Measurements from ENCODE around the gene DCPS. TPM values are rescaled to one million over a fixed set of nuclear protein-coding genes. Genes with fewer than 3 reads are reported as not detected.

DCPS gene
- total and polyA plus RNA-seq, 2 of the 4 experiments (the other 2 are of a cell fraction) = 19.7 to 34.8 TPM

DNA sequence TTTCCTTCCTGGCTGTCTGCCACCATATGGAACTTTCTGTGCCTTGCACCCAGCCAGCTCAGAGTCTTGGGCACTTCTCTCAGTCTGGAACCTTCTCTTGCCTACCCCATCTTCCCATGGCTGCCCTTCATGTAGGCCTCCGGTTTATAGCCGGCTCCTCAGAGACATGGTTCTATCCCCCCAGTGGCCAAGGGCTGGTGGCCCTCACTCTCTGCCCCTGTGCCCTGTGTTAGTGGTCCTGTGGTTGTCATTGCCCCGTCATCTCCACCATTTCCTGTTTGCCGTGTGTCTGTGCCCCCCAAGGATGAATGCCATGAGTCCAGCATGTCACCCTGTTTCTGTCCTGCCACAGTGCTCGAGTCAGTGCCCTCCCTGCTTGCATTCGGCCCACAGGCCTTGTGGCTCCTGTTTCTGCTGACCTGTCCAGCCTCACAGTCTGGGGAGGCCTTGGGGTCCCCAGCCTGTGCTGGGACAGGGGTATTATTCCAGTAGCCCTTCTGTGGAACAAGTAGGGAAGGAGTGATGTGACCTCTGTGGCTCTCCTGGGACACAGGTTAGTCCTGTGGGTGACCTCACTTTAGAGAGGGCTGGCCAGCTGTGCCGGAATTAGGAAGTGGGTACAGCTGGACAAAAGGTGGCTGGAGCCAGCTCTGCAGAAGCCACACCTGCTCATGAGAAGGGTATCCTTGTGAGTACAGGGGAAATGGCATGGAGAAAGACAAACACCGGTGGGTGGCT is 82.3 kb downstream of the DCPS start:
- no peak overlapping the region for H3K4ac ChIP-seq (ENCODE audit: low read depth, low read length)
- ChIA-PET POLR2A (ENCODE audit: unreplicated experiment) (no interaction called here), CTCF (no interaction called here)
- no peak overlapping the region for H2BK15ac ChIP-seq (ENCODE audit: low read depth, low read length)
- H4K20me1 ChIP-seq (ENCODE audit: insufficient read depth, low read length) = no peaks in the 10 kb centered on the region; the same call in 1 of the 2 replicates
- no peak for DNase-seq
- H2BK120ac ChIP-seq (ENCODE audit: low read depth, low read length) = no peak overlapping the region
- no peaks in the 10 kb centered on the region for H3K4me1 ChIP-seq (ENCODE audit: control insufficient read depth, insufficient read depth, low read length)
- no peak overlapping the region for H3K4me3 ChIP-seq (ENCODE audit: insufficient read depth, low read depth, low read length)
- H3K9ac ChIP-seq (ENCODE audit: low read depth, low read length) = no peak overlapping the region
- peaks cover 0 to 3% of the 10 kb centered on the region in 2 experiments; a peak in 1 of 4 replicates for H3K79me1 ChIP-seq (ENCODE audit: low read depth in 1 of 2, low read length in 2 of 2)
- ATAC-seq (ENCODE audit: low read depth) = no peak
- no peak overlapping the region for H3K56ac ChIP-seq (ENCODE audit: extremely low read depth, insufficient read depth, low read length)
- no peak overlapping the region for H2BK5ac ChIP-seq (ENCODE audit: low read depth, low read length, poor library complexity, severe bottlenecking)
- H3K9me3 ChIP-seq (ENCODE audit: control insufficient read depth, insufficient read depth, low read length) = no peaks in the 10 kb centered on the region
- intact Hi-C loops (cut with micrococcal nuclease) = no loop called here
- H2AK9ac ChIP-seq (replicated peaks; ENCODE audit: low read depth, low read length, poor library complexity) = no peak overlapping the region
- no peak overlapping the region for H3K18ac ChIP-seq (ENCODE audit: low read depth, low read length)
- no peak overlapping the region for H2BK20ac ChIP-seq (ENCODE audit: low read depth, low read length)
- H2AFZ ChIP-seq (replicated peaks; ENCODE audit: low read length, poor library complexity) = peak overlapping the region; percentile 51
- no peak overlapping the region for H4K91ac ChIP-seq (ENCODE audit: insufficient read depth, low read depth, low read length)
- TF ChIP-seq MAZ (IDR thresholded peaks at IDR 0.05; ENCODE audit: borderline replicate concordance, low read depth, low read length) (no peak), RCOR1 (IDR thresholded peaks at IDR 0.05; ENCODE audit: insufficient replicate concordance, low read length) (no peak), BHLHE40 (IDR thresholded peaks at IDR 0.05; ENCODE audit: low read depth, low read length) (no peak), POLR2A (IDR thresholded peaks at IDR 0.05; ENCODE audit: low read depth, low read length) (no peak), CEBPB (IDR thresholded peaks at IDR 0.05; ENCODE audit: low read depth, low read length) (no peak), SMC3 (IDR thresholded peaks at IDR 0.05; ENCODE audit: low read depth, low read length) (no peak)
- TF ChIP-seq, protein P1, sequence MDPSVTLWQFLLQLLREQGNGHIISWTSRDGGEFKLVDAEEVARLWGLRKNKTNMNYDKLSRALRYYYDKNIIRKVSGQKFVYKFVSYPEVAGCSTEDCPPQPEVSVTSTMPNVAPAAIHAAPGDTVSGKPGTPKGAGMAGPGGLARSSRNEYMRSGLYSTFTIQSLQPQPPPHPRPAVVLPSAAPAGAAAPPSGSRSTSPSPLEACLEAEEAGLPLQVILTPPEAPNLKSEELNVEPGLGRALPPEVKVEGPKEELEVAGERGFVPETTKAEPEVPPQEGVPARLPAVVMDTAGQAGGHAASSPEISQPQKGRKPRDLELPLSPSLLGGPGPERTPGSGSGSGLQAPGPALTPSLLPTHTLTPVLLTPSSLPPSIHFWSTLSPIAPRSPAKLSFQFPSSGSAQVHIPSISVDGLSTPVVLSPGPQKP (IDR thresholded peaks at IDR 0.05; ENCODE audit: borderline replicate concordance, low read depth, low read length) = no peak
- TF ChIP-seq, protein P2, sequence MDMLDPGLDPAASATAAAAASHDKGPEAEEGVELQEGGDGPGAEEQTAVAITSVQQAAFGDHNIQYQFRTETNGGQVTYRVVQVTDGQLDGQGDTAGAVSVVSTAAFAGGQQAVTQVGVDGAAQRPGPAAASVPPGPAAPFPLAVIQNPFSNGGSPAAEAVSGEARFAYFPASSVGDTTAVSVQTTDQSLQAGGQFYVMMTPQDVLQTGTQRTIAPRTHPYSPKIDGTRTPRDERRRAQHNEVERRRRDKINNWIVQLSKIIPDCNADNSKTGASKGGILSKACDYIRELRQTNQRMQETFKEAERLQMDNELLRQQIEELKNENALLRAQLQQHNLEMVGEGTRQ (IDR thresholded peaks at IDR 0.05; ENCODE audit: low read depth, low read length) = no peak
- H3K27ac ChIP-seq (ENCODE audit: insufficient read depth, low read length) = no peak overlapping the region
- H3K4me2 ChIP-seq (ENCODE audit: low read depth, low read length) = no peak overlapping the region
- no peak overlapping the region; the same call in 1 of the 2 replicates for H2AK5ac ChIP-seq (ENCODE audit: low read depth, low read length)
- in situ Hi-C loops (cut with MboI; ENCODE audit: low sequenced_read_pairs) = no loop called here
- no TSS peak for BruUV-seq (replicated peaks)
- H3K9me1 ChIP-seq (ENCODE audit: insufficient read depth, low read length) = peaks cover 5% of the 10 kb centered on the region; the same call in 1 of the 2 replicates
- dilution Hi-C loops (cut with HindIII; ENCODE audit: low sequenced_read_pairs, unreplicated experiment) = no loop called here
- H3K36me3 ChIP-seq (ENCODE audit: control insufficient read depth, insufficient read depth, low read length) = no peaks in the 10 kb centered on the region
- no peak overlapping the region for H4K5ac ChIP-seq (ENCODE audit: low read depth, low read length)
- no peak overlapping the region for H4K8ac ChIP-seq (ENCODE audit: low read depth in 2 of 2, low read length in 2 of 2)
- H3K14ac ChIP-seq (replicated peaks; ENCODE audit: low read depth, low read length) = no peak overlapping the region
- no peak overlapping the region for H3K23ac ChIP-seq (ENCODE audit: low read depth, low read length)
- WGBS, 2 experiments (ENCODE audit: extremely low coverage in 2 of 2, insufficient read length in 1 of 2) = 100% methylated on average over 1 of the region's 8 CpGs; no CpG with 5 or more reads in 1 of the 2 experiments
- no peaks in the 10 kb centered on the region for H3K27me3 ChIP-seq (ENCODE audit: control insufficient read depth, insufficient read depth, low read length)

Data from IMR-90 (cell line).